ENCODE results near the gene DMRTB1.

The DMRTB1 gene

GRCh38 chr1:53495633-53496345 is 36.6 kb downstream of the DMRTB1 start:
- no peak for DNase-seq

- no peak for DNase-seq
These were observed 39.4 kb downstream of the DMRTB1 start for GRCh38 chr1:53498555-53499131.

GRCh38 chr1:53499257-53500203 is 40.3 kb downstream of the DMRTB1 start:
- no peak for DNase-seq

- no peak for DNase-seq
These were observed 41.2 kb downstream of the DMRTB1 start for GRCh38 chr1:53500204-53501064.

- no peak for DNase-seq
These were observed 42.1 kb downstream of the DMRTB1 start for GRCh38 chr1:53501065-53502005.

GRCh38 chr1:53502641-53503432 is 43.6 kb downstream of the DMRTB1 start:
- no peak for DNase-seq

GRCh38 chr1:53503433-53504217 is 44.4 kb downstream of the DMRTB1 start:
- no peak for DNase-seq

- DNase-seq, result no peak
These were observed 45.7 kb downstream of the DMRTB1 start for GRCh38 chr1:53504901-53505300.

- no peak for DNase-seq
These were observed 46.2 kb downstream of the DMRTB1 start for GRCh38 chr1:53505401-53505800.

- DNase-seq, result no peak
These were observed 46.7 kb downstream of the DMRTB1 start for GRCh38 chr1:53505891-53506290.

GRCh38 chr1:53506355-53507050 is 47.3 kb downstream of the DMRTB1 start:
- DNase-seq, result no peak

- DNase-seq, result no peak
These were observed 48.1 kb downstream of the DMRTB1 start for GRCh38 chr1:53507116-53507820.

GRCh38 chr1:53508056-53508990 is 49.1 kb downstream of the DMRTB1 start:
- DNase-seq, result no peak

GRCh38 chr1:53508991-53509666 is 49.9 kb downstream of the DMRTB1 start:
- no peak for DNase-seq

GRCh38 chr1:53509775-53510174 is 50.6 kb downstream of the DMRTB1 start:
- no peak for DNase-seq

GRCh38 chr1:53510215-53510614 is 51.0 kb downstream of the DMRTB1 start:
- no peak for DNase-seq
